ENCODE results near the gene MYOM3. TPM values are rescaled to one million over a fixed set of nuclear protein-coding genes. Genes with fewer than 3 reads are reported as not detected.

MYOM3 gene
- total RNA-seq, 2 donors from 2014 or later: 0.11 to 0.15 TPM

GRCh38 chr1:24157918-24158481, 46.1 kb upstream of the MYOM3 start:
- peak; percentile 69 for DNase-seq
- H3K9ac ChIP-seq (ENCODE audit: extremely low read depth, low read length, poor library complexity, severe bottlenecking): no peak overlapping the region
- Mint-ChIP-seq H3K27me3 (ENCODE audit: insufficient read depth) (no peaks in the 10 kb centered on the region), H3K4me1 (peaks cover 14% of the 10 kb centered on the region), H3K4me3 (no peak overlapping the region), H3K36me3 (ENCODE audit: low read depth) (peaks cover 52% of the 10 kb centered on the region), H3K27ac (no peak overlapping the region), H3K9me3 (no peaks in the 10 kb centered on the region)
- TF ChIP-seq, protein P1, sequence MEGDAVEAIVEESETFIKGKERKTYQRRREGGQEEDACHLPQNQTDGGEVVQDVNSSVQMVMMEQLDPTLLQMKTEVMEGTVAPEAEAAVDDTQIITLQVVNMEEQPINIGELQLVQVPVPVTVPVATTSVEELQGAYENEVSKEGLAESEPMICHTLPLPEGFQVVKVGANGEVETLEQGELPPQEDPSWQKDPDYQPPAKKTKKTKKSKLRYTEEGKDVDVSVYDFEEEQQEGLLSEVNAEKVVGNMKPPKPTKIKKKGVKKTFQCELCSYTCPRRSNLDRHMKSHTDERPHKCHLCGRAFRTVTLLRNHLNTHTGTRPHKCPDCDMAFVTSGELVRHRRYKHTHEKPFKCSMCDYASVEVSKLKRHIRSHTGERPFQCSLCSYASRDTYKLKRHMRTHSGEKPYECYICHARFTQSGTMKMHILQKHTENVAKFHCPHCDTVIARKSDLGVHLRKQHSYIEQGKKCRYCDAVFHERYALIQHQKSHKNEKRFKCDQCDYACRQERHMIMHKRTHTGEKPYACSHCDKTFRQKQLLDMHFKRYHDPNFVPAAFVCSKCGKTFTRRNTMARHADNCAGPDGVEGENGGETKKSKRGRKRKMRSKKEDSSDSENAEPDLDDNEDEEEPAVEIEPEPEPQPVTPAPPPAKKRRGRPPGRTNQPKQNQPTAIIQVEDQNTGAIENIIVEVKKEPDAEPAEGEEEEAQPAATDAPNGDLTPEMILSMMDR (conservative IDR thresholded peaks at IDR 0.05): peak; percentile 58
- H3K9me3 ChIP-seq (ENCODE audit: control insufficient read depth, low read length): no peaks in the 10 kb centered on the region
- no peaks in the 10 kb centered on the region for H3K4me1 ChIP-seq (ENCODE audit: control insufficient read depth, insufficient read depth, low read length)
- H3K4me3 ChIP-seq (ENCODE audit: low read length): no peak overlapping the region
- 89 to 91% methylated on average over 5 to 6 of the region's 6 CpGs for WGBS, 2 experiments (ENCODE audit: insufficient coverage in 1 of 2, insufficient read length in 1 of 2)
- peaks cover 16% of the 10 kb centered on the region for H3K36me3 ChIP-seq (ENCODE audit: control insufficient read depth, insufficient read depth, low read length)
- H3K27ac ChIP-seq (ENCODE audit: low read depth, low read length): no peak overlapping the region
- H3K27me3 ChIP-seq (ENCODE audit: control insufficient read depth, insufficient read depth, low read length, poor library complexity, severe bottlenecking): no peaks in the 10 kb centered on the region

DNA sequence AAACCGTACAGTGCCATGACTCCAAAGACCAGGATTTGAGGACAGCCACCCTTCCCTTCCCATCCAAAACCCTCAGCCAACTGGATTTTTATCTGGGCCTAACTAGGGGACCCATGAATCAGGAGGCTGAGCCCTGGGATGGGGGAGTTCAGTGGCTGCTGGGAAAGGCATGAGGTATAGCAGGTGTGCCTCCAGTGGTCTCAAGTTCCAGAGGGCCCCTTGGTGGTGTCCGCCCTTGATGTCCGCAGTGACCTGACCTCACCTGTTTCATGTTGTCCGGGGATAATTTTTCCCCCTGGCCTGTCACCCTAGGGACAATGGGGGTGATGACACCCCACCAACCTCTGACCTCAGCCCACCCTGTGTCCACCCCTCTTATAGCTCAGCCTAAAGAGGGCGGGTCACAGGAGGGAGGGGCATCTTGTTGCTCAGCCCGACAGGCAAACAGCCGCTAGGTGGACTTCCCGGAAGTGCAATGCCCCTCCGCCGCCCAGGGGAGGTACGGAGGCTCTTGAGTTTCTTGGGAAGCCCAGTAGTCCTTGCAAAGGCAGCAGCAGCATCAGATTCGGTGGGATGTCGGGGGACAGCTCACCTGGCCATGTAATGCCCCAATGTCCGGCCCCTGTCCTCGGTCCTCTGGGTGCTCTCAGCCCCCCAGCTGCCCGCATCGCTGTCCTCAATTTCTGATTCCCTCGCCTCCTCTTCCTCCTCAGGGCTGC, 44.8 kb upstream of the MYOM3 start:
- WGBS, 2 experiments (ENCODE audit: insufficient coverage in 1 of 2, insufficient read length in 1 of 2): 95% methylated on average over 10 to 18 of the region's 18 CpGs
- no peak for DNase-seq

DNA sequence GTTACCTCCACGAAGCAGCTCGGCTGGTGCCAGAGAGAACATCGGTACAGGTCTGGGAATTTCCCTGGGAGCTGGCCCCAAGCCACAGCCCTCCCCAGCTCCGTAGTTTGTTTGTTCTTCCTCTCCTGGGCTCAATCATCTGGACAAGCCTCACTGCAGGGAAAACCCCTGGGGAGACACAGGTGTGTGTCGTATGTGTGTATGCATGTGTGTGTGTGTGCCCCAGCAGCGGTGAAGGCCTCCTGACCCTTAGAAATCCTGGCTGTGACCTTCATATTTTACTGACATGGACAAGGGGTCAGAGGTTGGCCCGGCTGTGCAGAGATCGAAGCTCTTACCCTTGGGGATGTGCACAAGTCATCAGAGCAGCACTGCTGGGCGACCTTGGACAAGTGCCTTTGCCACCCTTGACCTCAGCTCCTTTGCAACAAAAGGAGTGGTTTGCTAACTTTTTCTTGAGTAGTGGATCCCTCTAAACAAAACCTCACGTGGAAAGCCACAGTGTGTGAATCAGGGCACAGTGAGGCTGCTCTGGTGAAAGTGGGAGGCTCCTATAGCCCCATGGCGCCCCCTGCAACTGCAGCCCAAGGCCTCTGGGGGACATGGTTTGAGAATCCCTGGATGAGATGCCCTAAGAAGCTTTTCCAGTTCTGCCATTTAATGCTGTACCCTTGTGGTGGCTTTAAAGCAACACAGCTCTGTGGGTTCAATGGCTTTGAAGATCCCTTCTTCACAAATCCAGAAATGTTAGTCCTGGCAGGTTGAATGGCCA, 43.3 kb upstream of the MYOM3 start:
- Mint-ChIP-seq H3K27me3 (ENCODE audit: insufficient read depth) (no peaks in the 10 kb centered on the region), H3K4me1 (peaks cover 36% of the 10 kb centered on the region), H3K9me3 (no peaks in the 10 kb centered on the region), H3K27ac (no peak overlapping the region), H3K36me3 (ENCODE audit: low read depth) (peaks cover 34% of the 10 kb centered on the region), H3K4me3 (no peak overlapping the region)
- Histone ChIP-seq H3K27me3 (ENCODE audit: control insufficient read depth, insufficient read depth, low read length, poor library complexity, severe bottlenecking) (no peaks in the 10 kb centered on the region), H3K9me3 (ENCODE audit: control insufficient read depth, low read length) (no peaks in the 10 kb centered on the region), H3K4me1 (ENCODE audit: control insufficient read depth, insufficient read depth, low read length) (no peaks in the 10 kb centered on the region), H3K36me3 (ENCODE audit: control insufficient read depth, insufficient read depth, low read length) (peaks cover 6% of the 10 kb centered on the region), H3K27ac (ENCODE audit: low read depth, low read length) (no peak overlapping the region), H3K4me3 (ENCODE audit: low read length) (no peak overlapping the region), H3K9ac (ENCODE audit: extremely low read depth, low read length, poor library complexity, severe bottlenecking) (no peak overlapping the region)
- peak; percentile 85 for DNase-seq
- 86 to 89% methylated on average over 9 to 11 of the region's 11 CpGs for WGBS, 2 experiments (ENCODE audit: insufficient coverage in 1 of 2, insufficient read length in 1 of 2)
- TF ChIP-seq, protein P1 (conservative IDR thresholded peaks at IDR 0.05): peak; percentile 78

More for the DNA sequence above, 44.8 kb upstream of the MYOM3 start:
- Histone ChIP-seq H3K27ac (ENCODE audit: low read depth, low read length) (no peak overlapping the region), H3K4me3 (ENCODE audit: low read length) (no peak overlapping the region), H3K36me3 (ENCODE audit: control insufficient read depth, insufficient read depth, low read length) (peaks cover 16% of the 10 kb centered on the region), H3K9ac (ENCODE audit: extremely low read depth, low read length, poor library complexity, severe bottlenecking) (no peak overlapping the region), H3K27me3 (ENCODE audit: control insufficient read depth, insufficient read depth, low read length, poor library complexity, severe bottlenecking) (no peaks in the 10 kb centered on the region), H3K4me1 (ENCODE audit: control insufficient read depth, insufficient read depth, low read length) (no peaks in the 10 kb centered on the region), H3K9me3 (ENCODE audit: control insufficient read depth, low read length) (no peaks in the 10 kb centered on the region)
- Mint-ChIP-seq H3K4me3 (no peak overlapping the region), H3K27me3 (ENCODE audit: insufficient read depth) (no peaks in the 10 kb centered on the region), H3K27ac (no peak overlapping the region), H3K4me1 (peaks cover 26% of the 10 kb centered on the region), H3K9me3 (no peaks in the 10 kb centered on the region), H3K36me3 (ENCODE audit: low read depth) (peaks cover 41% of the 10 kb centered on the region)
- TF ChIP-seq, protein P1 (conservative IDR thresholded peaks at IDR 0.05): no peak

Data from endodermal cell (in vitro differentiated cells).